HG02884 (cell line): Measurements from ENCODE around the gene ITGA3.

Experiments
- ATAC-seq: cut with Tn5 transposase; IDR thresholded peaks from one replicate; pipeline ENCODE4 v1.9.1; 2021; ENCODE audit warnings: mild to moderate bottlenecking, moderate library complexity; ENCODE audit not compliant: unreplicated experiment

Gene ITGA3

GRCh38 chr17:50090971-50091917 lies 35.3 kb downstream of the ITGA3 start:
- ATAC-seq, result no peak

DNA sequence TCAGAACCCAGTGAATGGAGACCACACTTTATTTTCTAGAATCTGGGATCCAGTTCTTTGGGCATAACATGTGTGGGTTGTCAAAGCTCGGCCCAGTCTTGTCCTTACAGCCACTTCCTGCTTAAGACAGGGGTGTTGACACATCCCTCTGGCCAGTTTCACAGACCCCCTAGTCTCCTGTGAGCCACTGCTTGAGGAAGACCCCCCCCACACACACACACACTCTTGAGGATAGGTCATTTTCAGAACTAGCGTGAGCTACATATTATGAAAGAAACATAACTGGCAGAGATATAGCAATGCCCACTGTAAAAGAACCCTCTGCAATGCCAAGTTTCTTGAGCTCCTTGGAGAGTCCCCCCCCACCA lies 36.0 kb downstream of the ITGA3 start:
- no peak for ATAC-seq

- ATAC-seq, result no peak
Measured at GRCh38 chr17:50093246-50093645, 37.3 kb downstream of the ITGA3 start.

- ATAC-seq, result no peak
Measured at GRCh38 chr17:50093807-50094206, 37.9 kb downstream of the ITGA3 start.

- ATAC-seq, result no peak
Measured at GRCh38 chr17:50094243-50094752, 38.4 kb downstream of the ITGA3 start.

- ATAC-seq, result peak; percentile 90
Measured at GRCh38 chr17:50094753-50095619, 39.1 kb downstream of the ITGA3 start, which contains the start of gene PDK2. Gene PDK2 (plus strand): TSS chr17:50095351. CDS start chr17:50095436, 85 bp downstream.

DNA sequence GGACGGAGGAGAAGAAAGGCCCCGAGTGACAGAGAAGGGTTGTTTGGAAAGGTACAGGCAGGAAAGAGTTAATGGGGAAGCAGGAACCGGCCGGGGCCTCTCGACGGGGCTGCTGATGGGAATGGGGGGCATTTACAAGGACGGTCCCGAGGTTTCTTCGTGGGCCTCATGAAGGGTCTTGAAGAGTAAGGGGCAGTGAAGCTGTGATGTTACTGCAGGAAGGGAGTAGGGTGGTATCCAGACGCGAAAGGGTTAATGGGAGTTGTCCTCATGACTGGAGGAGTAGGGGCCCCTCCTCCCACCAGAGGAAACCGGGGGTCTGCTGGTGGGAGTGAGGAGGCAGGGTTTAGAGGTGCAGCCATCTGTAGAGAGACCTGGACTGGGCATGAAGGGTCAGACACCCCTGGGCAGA lies 39.7 kb downstream of the ITGA3 start:
- ATAC-seq, result no peak

DNA sequence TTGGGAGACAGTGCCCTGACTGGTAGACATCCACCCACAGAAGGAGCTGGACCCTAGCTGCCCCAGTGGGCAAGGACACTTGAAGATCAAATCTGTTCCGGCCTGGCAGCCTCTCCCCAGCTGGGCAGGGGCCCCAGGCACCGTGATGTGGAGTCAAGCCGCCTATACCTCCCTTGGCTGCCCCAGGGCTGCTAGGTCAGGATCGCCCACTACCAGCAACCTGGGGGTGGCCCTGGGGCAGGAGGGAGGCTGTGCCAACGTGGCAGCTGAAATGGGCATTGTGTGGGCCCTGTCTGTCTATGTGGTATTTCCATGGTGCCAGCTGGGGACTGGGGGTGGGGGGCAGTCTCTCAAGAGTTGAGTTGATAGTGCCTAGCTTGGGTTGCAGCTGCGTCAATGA lies 40.2 kb downstream of the ITGA3 start:
- ATAC-seq, result no peak

- ATAC-seq, result no peak
Measured at GRCh38 chr17:50096758-50097157, 40.8 kb downstream of the ITGA3 start.

GRCh38 chr17:50097455-50097854 lies 41.5 kb downstream of the ITGA3 start:
- no peak for ATAC-seq

GRCh38 chr17:50097926-50098325 lies 42.0 kb downstream of the ITGA3 start:
- no peak for ATAC-seq

DNA sequence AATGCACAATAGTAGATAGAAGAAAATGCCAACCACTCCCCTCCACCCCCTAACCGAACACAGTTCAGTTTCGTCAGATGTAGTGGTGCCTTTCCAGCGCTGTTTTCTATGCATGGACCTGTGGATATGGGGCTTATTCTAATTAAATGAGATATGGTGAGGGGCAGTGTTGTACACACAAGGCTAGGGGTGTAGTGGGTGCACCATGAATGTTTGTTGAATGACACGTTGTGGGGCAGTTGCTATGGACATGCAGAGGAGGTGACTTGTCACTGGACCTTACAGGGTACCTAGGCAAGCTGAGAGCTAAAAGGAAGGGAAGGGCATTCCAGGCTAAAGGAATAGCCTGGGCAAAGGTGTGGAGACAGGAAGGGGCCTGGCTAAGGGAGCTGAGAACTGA lies 42.7 kb downstream of the ITGA3 start:
- ATAC-seq, result no peak

DNA sequence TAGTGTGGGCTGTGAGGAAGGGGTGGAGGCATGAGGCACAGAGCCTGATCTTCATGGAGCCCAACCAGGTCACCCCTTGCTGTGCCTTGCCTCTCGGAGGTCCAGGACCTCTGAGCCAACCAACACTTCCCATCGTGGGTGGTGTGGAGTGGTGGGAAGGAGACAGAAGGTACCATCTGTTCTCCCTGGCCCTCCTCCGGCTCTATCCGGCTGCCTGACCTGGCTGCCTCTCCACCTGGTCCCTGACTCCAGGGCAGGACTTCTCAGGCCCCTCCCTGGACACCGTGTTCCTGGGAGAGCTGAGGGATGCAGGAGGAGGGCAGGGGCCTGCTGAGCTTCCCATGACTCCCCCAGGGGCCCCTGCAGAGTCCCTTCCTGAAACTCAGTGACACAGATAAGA lies 43.1 kb downstream of the ITGA3 start:
- no peak for ATAC-seq

- ATAC-seq, result no peak
Measured at GRCh38 chr17:50100480-50100883, 44.6 kb downstream of the ITGA3 start.

DNA sequence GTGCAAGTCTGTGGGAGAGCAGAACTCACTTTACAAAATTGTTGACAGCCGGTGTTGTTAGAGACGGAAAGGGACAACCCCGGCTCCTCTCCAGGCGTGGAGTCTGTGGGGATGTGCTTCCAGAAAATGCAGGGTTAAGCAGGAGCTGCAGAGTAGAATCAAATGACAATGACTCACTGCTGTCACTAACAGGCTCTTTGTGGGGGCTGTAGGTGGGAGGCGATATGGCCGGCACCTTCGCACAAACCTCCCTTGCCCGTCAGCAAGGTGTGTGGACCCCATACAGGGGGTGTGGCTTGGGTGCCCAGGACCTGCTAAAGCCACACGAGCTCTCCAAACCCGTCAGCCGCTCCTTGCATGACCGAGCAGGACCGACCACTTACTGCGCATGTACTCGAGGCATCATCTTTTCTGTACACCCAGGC lies 45.0 kb downstream of the ITGA3 start:
- no peak for ATAC-seq

- no peak for ATAC-seq
Measured at GRCh38 chr17:50101346-50102163, 45.6 kb downstream of the ITGA3 start.

DNA sequence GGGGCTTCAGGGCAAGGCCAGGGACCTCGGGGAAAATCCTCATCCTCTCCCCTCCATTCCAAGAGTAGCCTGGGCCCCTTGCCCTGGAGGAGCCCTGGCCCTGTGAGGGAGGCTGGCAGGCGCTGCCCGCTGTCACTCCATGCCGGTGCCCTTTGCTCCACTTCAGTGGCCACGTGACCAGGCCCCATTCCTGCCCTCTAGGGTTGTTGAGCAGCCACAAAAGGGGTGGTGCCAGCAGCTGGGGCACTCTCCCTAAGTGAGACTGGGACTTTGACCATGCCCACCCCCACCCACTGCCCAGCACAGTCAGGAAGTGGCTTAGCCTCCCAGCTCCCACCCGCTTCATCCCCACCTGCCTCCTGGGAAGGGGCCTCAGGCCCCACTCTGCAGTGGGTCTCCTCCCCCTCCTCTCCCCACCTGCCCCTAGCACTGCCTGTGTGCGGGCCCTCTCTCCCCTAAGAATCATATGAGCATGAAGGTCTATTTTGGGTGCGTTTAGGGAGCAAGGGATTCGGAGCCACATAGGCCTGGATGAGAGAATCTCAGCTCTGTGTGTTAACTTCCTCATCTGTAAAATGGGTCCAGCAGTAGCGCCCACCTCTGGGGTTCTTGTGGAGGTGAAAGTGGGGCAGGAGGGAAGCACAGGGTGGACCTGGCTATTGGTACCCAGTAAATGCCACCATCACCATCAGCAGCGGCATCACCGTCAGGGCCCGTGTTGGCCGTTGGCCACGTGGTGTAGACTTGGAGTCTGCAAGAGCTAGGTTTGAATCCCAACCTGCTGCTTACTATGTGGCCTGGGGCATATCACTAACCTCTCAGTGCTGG lies 46.5 kb downstream of the ITGA3 start:
- no peak for ATAC-seq

GRCh38 chr17:50103252-50103651 lies 47.3 kb downstream of the ITGA3 start:
- no peak for ATAC-seq

DNA sequence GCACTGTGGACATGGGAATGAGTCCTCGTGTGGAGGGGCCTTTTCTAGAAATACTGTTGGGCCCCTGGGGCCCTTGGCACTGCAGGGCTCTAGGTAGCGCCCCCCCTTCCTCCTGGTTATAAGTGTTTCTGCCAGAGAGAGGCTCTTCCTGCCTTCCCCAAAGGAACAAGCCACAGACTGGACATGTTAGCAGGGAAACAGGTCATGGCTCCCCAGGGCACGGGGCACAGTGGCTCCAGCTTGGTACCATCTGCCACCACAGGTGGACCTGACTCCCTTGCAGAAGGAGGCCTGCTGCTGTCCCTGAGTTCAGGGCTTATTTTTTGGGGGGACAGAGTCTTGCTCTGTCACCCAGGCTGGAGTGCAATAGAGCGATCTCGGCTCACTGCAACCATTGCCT lies 48.0 kb downstream of the ITGA3 start:
- ATAC-seq, result no peak

DNA sequence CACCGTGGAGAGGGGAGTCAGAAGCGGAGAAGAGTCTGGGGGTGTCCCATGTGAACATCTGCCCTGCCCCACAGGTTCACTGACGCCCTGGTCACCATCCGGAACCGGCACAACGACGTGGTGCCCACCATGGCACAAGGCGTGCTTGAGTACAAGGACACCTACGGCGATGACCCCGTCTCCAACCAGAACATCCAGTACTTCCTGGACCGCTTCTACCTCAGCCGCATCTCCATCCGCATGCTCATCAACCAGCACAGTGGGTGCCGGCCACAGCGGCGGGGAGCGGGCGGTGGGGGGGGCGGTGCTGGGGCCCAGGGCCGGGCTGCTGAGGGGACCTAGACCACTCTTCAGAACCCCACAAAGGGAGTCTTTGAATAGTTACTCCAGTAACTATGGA lies 49.9 kb downstream of the ITGA3 start:
- no peak for ATAC-seq
